Measurements from ENCODE around the gene CFAP221. TPM values are rescaled to one million over a fixed set of nuclear protein-coding genes. Genes with fewer than 3 reads are reported as not detected.
"Not testable (repeated sequence)": the region's sequence is repeated elsewhere in the genome, so short reads cannot be mapped to it uniquely, and the experiment has no call there.

The CFAP221 gene
- total RNA-seq, 1 experiment from 2014 or later: 0.20 TPM

- H4K20me1 ChIP-seq (ENCODE audit: control insufficient read depth, insufficient read depth, insufficient read length): no peaks in the 10 kb centered on the region
- no peak overlapping the region for H2BK12ac ChIP-seq (ENCODE audit: insufficient read length, low read depth, low read length)
- Mint-ChIP-seq H3K27me3 (ENCODE audit: low read depth) (peaks cover 33% of the 10 kb centered on the region), H3K36me3 (ENCODE audit: insufficient read depth in 1 of 3, low read depth in 3 of 3) (peaks cover 5 to 7% (median 7%) of the 10 kb centered on the region in 3 experiments; a peak in 6 of 7 replicates), H3K9me3 (peaks cover 15 to 17% of the 10 kb centered on the region in 2 experiments), H3K27ac (no peak overlapping the region), H3K4me3 (no peak overlapping the region), H3K4me1 (no peaks in the 10 kb centered on the region)
- no peak overlapping the region for H3K18ac ChIP-seq (ENCODE audit: insufficient read length, low read depth, low read length)
- no CpG with 5 or more reads among the region's 2 CpGs for WGBS (ENCODE audit: extremely low coverage, insufficient read length, low lambda C conversion rate)
- H2AK5ac ChIP-seq (ENCODE audit: insufficient read length, low read length): no peak overlapping the region
- H2BK120ac ChIP-seq (ENCODE audit: low read depth, low read length, poor library complexity, severe bottlenecking): no peak overlapping the region
- H3K14ac ChIP-seq (ENCODE audit: insufficient read depth, low read length): no peak overlapping the region
- no peak for DNase-seq
- H2BK20ac ChIP-seq (ENCODE audit: low read depth, low read length, poor library complexity, severe bottlenecking): no peak overlapping the region
- H3K9ac ChIP-seq (ENCODE audit: extremely low read depth, insufficient read length, low read length): no peak overlapping the region
- H3K4ac ChIP-seq (ENCODE audit: low read depth, low read length): no peak overlapping the region
- no peak overlapping the region for H4K8ac ChIP-seq (replicated peaks; ENCODE audit: insufficient read length, low read depth, low read length)
- no peak overlapping the region for H3K56ac ChIP-seq (ENCODE audit: insufficient read length, low read depth, low read length)
- H3K23ac ChIP-seq (ENCODE audit: insufficient read length, low read depth, low read length): no peak overlapping the region
- H3K9me3 ChIP-seq (ENCODE audit: control insufficient read depth, low read depth, low read length): no peaks in the 10 kb centered on the region
- no peak overlapping the region for H2AFZ ChIP-seq (ENCODE audit: low read length)
- H3T11ph ChIP-seq (ENCODE audit: low read length): no peak overlapping the region
- H3K27ac ChIP-seq (ENCODE audit: insufficient read length, low read depth, low read length): no peak overlapping the region
- TF ChIP-seq CTCF (conservative IDR thresholded peaks at IDR 0.05): no peak
- H3K27me3 ChIP-seq (ENCODE audit: insufficient read depth, low read length): no peaks in the 10 kb centered on the region
- no peak overlapping the region for H2BK15ac ChIP-seq (ENCODE audit: low read depth, low read length)
- no peaks in the 10 kb centered on the region for H3K4me1 ChIP-seq (ENCODE audit: insufficient read depth, low read length)
- no peaks in the 10 kb centered on the region for H3K79me2 ChIP-seq (ENCODE audit: insufficient read depth, low read length)
- no peaks in the 10 kb centered on the region for H3K79me1 ChIP-seq (ENCODE audit: insufficient read depth, low read depth, low read length, poor library complexity, severe bottlenecking)
- H3K4me2 ChIP-seq (ENCODE audit: insufficient read depth, insufficient read length, low read length): no peak overlapping the region
- H4K91ac ChIP-seq (ENCODE audit: insufficient read length, low read depth, low read length): no peak overlapping the region
- H2BK5ac ChIP-seq (ENCODE audit: insufficient read length, low read length): no peak overlapping the region
- H3K23me2 ChIP-seq (ENCODE audit: insufficient read length, low read depth, low read length, poor library complexity, severe bottlenecking): no peaks in the 10 kb centered on the region
- no peak overlapping the region for H4K5ac ChIP-seq (ENCODE audit: insufficient read length, low read depth, low read length)
Observed at GRCh38 chr2:119609337-119609736, 65.1 kb downstream of the CFAP221 start.

GRCh38 chr2:119614140-119614539, 69.9 kb downstream of the CFAP221 start:
- H4K91ac ChIP-seq (ENCODE audit: insufficient read length, low read depth, low read length); H4K20me1 ChIP-seq (ENCODE audit: control insufficient read depth, insufficient read depth, insufficient read length); H2AK5ac ChIP-seq (ENCODE audit: insufficient read length, low read length); H2BK5ac ChIP-seq (ENCODE audit: insufficient read length, low read length); H4K5ac ChIP-seq (ENCODE audit: insufficient read length, low read depth, low read length); DNase-seq; H2BK12ac ChIP-seq (ENCODE audit: insufficient read length, low read depth, low read length); H3K9ac ChIP-seq (ENCODE audit: extremely low read depth, insufficient read length, low read length); H3K56ac ChIP-seq (ENCODE audit: insufficient read length, low read depth, low read length); H3K4me1 ChIP-seq (ENCODE audit: insufficient read depth, low read length); H3K79me1 ChIP-seq (ENCODE audit: insufficient read depth, low read depth, low read length, poor library complexity, severe bottlenecking); H3T11ph ChIP-seq (ENCODE audit: low read length); H2BK120ac ChIP-seq (ENCODE audit: low read depth, low read length, poor library complexity, severe bottlenecking); H2BK15ac ChIP-seq (ENCODE audit: low read depth, low read length); H3K27ac Mint-ChIP-seq; H3K27me3 ChIP-seq (ENCODE audit: insufficient read depth, low read length); H3K14ac ChIP-seq (ENCODE audit: insufficient read depth, low read length); H3K27ac ChIP-seq (ENCODE audit: insufficient read length, low read depth, low read length); H3K4me3 Mint-ChIP-seq; H2BK20ac ChIP-seq (ENCODE audit: low read depth, low read length, poor library complexity, severe bottlenecking); H3K9me3 ChIP-seq (ENCODE audit: control insufficient read depth, low read depth, low read length); H3K23me2 ChIP-seq (ENCODE audit: insufficient read length, low read depth, low read length, poor library complexity, severe bottlenecking); H3K23ac ChIP-seq (ENCODE audit: insufficient read length, low read depth, low read length); H3K4me1 Mint-ChIP-seq; H3K18ac ChIP-seq (ENCODE audit: insufficient read length, low read depth, low read length); H3K4ac ChIP-seq (ENCODE audit: low read depth, low read length); H2AFZ ChIP-seq (ENCODE audit: low read length); H3K4me2 ChIP-seq (ENCODE audit: insufficient read depth, insufficient read length, low read length); H4K8ac ChIP-seq (replicated peaks; ENCODE audit: insufficient read length, low read depth, low read length); H3K79me2 ChIP-seq (ENCODE audit: insufficient read depth, low read length): not testable (repeated sequence)
- Mint-ChIP-seq H3K36me3 (ENCODE audit: insufficient read depth in 1 of 3, low read depth in 3 of 3) (peaks cover 11 to 16% (median 14%) of the 10 kb centered on the region in 3 experiments; a peak in 6 of 7 replicates), H3K27me3 (ENCODE audit: low read depth) (peaks cover 25% of the 10 kb centered on the region), H3K9me3 (peaks cover 23 to 33% of the 10 kb centered on the region in 2 experiments)

All from H9 (cell line).